NCI-H1092 treated with DMSO at 0.1 percent for 48 hours (cell line): ENCODE data around the gene STAP2.
"Not testable (repeated sequence)": the region's sequence is repeated elsewhere in the genome, so short reads cannot be mapped to it uniquely, and the experiment has no call there.

Experiments
- DNase-seq: peaks from one replicate; lab custom pipeline; 2025; lab: John Stamatoyannopoulos, UW

Gene STAP2

GRCh38 chr19:4357921-4358326, 19.3 kb upstream of the STAP2 start:
- no peak for DNase-seq

- no peak for DNase-seq
Observed at GRCh38 chr19:4357095-4357797, 18.6 kb upstream of the STAP2 start.

GRCh38 chr19:4354897-4355296, 16.3 kb upstream of the STAP2 start:
- no peak for DNase-seq

- no peak for DNase-seq
Observed at GRCh38 chr19:4354282-4354681, 15.7 kb upstream of the STAP2 start.

- DNase-seq, result peak; percentile 25
Observed at GRCh38 chr19:4352701-4353121, 14.1 kb upstream of the STAP2 start.

GRCh38 chr19:4350726-4351125, 12.1 kb upstream of the STAP2 start:
- DNase-seq, result no peak

- DNase-seq, result no peak
Observed at GRCh38 chr19:4350111-4350510, 11.5 kb upstream of the STAP2 start.

GRCh38 chr19:4349225-4349624, 10.6 kb upstream of the STAP2 start:
- DNase-seq, result not testable (repeated sequence)

- DNase-seq, result no peak
Observed at GRCh38 chr19:4347521-4347920, 8.9 kb upstream of the STAP2 start.

GRCh38 chr19:4346020-4346383, 7.4 kb upstream of the STAP2 start:
- no peak for DNase-seq

- DNase-seq, result no peak
Observed at GRCh38 chr19:4345342-4346019, 6.9 kb upstream of the STAP2 start.

- DNase-seq, result peak; percentile 84
Observed at GRCh38 chr19:4343370-4344307, 5.0 kb upstream of the STAP2 start, which contains the start of gene MPND. Gene MPND (plus strand): TSS chr19:4343562. CDS start chr19:4343594, 32 bp downstream.

GRCh38 chr19:4342615-4343369, 4.2 kb upstream of the STAP2 start:
- DNase-seq, result peak; percentile 99

GRCh38 chr19:4342314-4342614, 3.6 kb upstream of the STAP2 start:
- no peak for DNase-seq

- DNase-seq, result peak; percentile 14
Observed at GRCh38 chr19:4337906-4338440, 654 bp downstream of the STAP2 start.

- DNase-seq, result no peak
Observed at GRCh38 chr19:4334929-4335570, 3.6 kb downstream of the STAP2 start.

- DNase-seq, result no peak
Observed at GRCh38 chr19:4329858-4330257, 8.8 kb downstream of the STAP2 start.

- DNase-seq, result not testable (repeated sequence)
Observed at GRCh38 chr19:4328991-4329681, 9.5 kb downstream of the STAP2 start.

- no peak for DNase-seq
Observed at GRCh38 chr19:4328243-4328990, 10.2 kb downstream of the STAP2 start.

- DNase-seq, result no peak
Observed at GRCh38 chr19:4327877-4328242, 10.8 kb downstream of the STAP2 start.
